HepG2 (cell line): ENCODE results near the gene XXYLT1. TPM values are rescaled to one million over a fixed set of nuclear protein-coding genes. Genes with fewer than 3 reads are reported as not detected.
A peak's percentile ranks its signal among the peaks of the same experiment; 100 is the strongest.

Source experiments
- BCL6 ChIP-seq: IDR thresholded peaks from 2 replicates; pipeline ENCODE4 v1.6.1; 2016; ENCODE audit warnings: missing genetic modification reagents, missing compliant biosample characterization
- CBFB ChIP-seq: sonication (generic); formaldehyde crosslinking; IDR thresholded peaks from 2 replicates; pipeline ENCODE4 v1.4.0; 2020; ENCODE audit warnings: missing genetic modification reagents
- CREB1 ChIP-seq, 2 experiments: fragments of 450-650 bp in 1 of 2; IDR thresholded peaks; 2 replicates each; pipeline ENCODE4 v1.6.1; 2016 to 2017; ENCODE audit warnings: control low read depth in 1 of 2, mild to moderate bottlenecking in 1 of 2, missing compliant biosample characterization in 1 of 2, missing genetic modification characterization in 1 of 2
- FOXA1 ChIP-seq, 2 experiments: fragments of 450-650 bp in 1 of 2; sonication (generic) in 1 of 2; formaldehyde crosslinking in 1 of 2; IDR thresholded peaks; 2 replicates each; pipeline versions ENCODE4 v1.4.0 to v1.6.1; 2016 to 2020; ENCODE audit warnings: missing genetic modification reagents in 1 of 2
- FOXK2 ChIP-seq: fragments of 450-650 bp; IDR thresholded peaks from 2 replicates; pipeline ENCODE4 v1.6.1; 2016
- GMEB1 ChIP-seq: sonication (generic); formaldehyde crosslinking; IDR thresholded peaks from 2 replicates; pipeline ENCODE4 v1.5.1; 2020; ENCODE audit warnings: missing genetic modification reagents, mild to moderate bottlenecking, borderline replicate concordance
- HDAC2 ChIP-seq: sonication (generic); formaldehyde crosslinking; IDR thresholded peaks from 2 replicates; pipeline ENCODE4 v1.4.0; 2020; ENCODE audit warnings: missing genetic modification reagents
- HOXA3 ChIP-seq: sonication (generic); formaldehyde crosslinking; IDR thresholded peaks from 2 replicates; pipeline ENCODE4 v1.5.0; 2020; ENCODE audit warnings: missing genetic modification reagents
- MXD3 ChIP-seq: IDR thresholded peaks from 2 replicates; pipeline ENCODE4 v1.6.1; 2016; ENCODE audit warnings: mild to moderate bottlenecking, missing biosample characterization, missing genetic modification reagents
- NFIB ChIP-seq: sonication (generic); formaldehyde crosslinking; IDR thresholded peaks from 2 replicates; pipeline ENCODE4 v1.9.0; 2021; ENCODE audit warnings: missing genetic modification reagents, mild to moderate bottlenecking, borderline replicate concordance
- NFRKB ChIP-seq: fragments of 450-650 bp; IDR thresholded peaks from 2 replicates; pipeline ENCODE4 v1.6.1; 2017
- NR2F2 ChIP-seq: IDR thresholded peaks from 2 replicates; pipeline ENCODE4 v1.6.1; 2012; ENCODE audit warnings: low read depth, inconsistent platforms, borderline replicate concordance
- POGK ChIP-seq: sonication (generic); formaldehyde crosslinking; conservative IDR thresholded peaks from 2 replicates; pipeline ENCODE4 v1.8.0; 2022; ENCODE audit warnings: mild to moderate bottlenecking, moderate library complexity, missing genetic modification reagents
- REPIN1 ChIP-seq: sonication (generic); formaldehyde crosslinking; IDR thresholded peaks from 2 replicates; pipeline ENCODE4 v1.8.0; 2022; ENCODE audit warnings: missing genetic modification reagents, low read depth, mild to moderate bottlenecking, borderline replicate concordance
- TCF7 ChIP-seq: sonication (generic); IDR thresholded peaks from 2 replicates; pipeline ENCODE4 v1.6.1; 2016; ENCODE audit warnings: antibody characterized with exemption, low read depth
- TFDP2 ChIP-seq: sonication (generic); formaldehyde crosslinking; IDR thresholded peaks from 2 replicates; pipeline ENCODE4 v1.4.0; 2020; ENCODE audit warnings: missing genetic modification reagents
- TOPORS ChIP-seq: sonication (generic); formaldehyde crosslinking; IDR thresholded peaks from 2 replicates; pipeline ENCODE4 v1.8.0; 2023; ENCODE audit warnings: mild to moderate bottlenecking, missing genetic modification reagents
- TRIM24 ChIP-seq: sonication (generic); formaldehyde crosslinking; IDR thresholded peaks from 2 replicates; pipeline ENCODE4 v1.8.0; 2022; ENCODE audit warnings: mild to moderate bottlenecking, missing genetic modification reagents
- ZNF350 ChIP-seq: sonication (generic); formaldehyde crosslinking; IDR thresholded peaks from 2 replicates; pipeline ENCODE4 v1.4.0; 2020; ENCODE audit warnings: mild to moderate bottlenecking, low read depth, missing genetic modification reagents, borderline replicate concordance
- ZNF569 ChIP-seq: sonication (generic); formaldehyde crosslinking; IDR thresholded peaks from 2 replicates; pipeline ENCODE4 v1.5.0; 2020; ENCODE audit warnings: mild to moderate bottlenecking, missing genetic modification reagents, moderate library complexity, borderline replicate concordance
- ZNF614 ChIP-seq: IDR thresholded peaks from 2 replicates; pipeline ENCODE4 v1.6.1; 2018; ENCODE audit warnings: missing biosample characterization, missing genetic modification reagents, inconsistent platforms, borderline replicate concordance
- ZNF616 ChIP-seq: sonication (generic); formaldehyde crosslinking; IDR thresholded peaks from 2 replicates; pipeline ENCODE4 v1.5.0; 2020; ENCODE audit warnings: low read depth, mild to moderate bottlenecking, missing genetic modification reagents
- ZNF639 ChIP-seq: conservative IDR thresholded peaks from 2 replicates; pipeline ENCODE4 v1.6.1; 2018; ENCODE audit warnings: missing genetic modification reagents
- ZNF766 ChIP-seq: sonication (generic); formaldehyde crosslinking; IDR thresholded peaks from 2 replicates; pipeline ENCODE4 v1.5.0; 2020; ENCODE audit warnings: missing genetic modification reagents, borderline replicate concordance
- ZSCAN12 ChIP-seq: sonication (generic); formaldehyde crosslinking; IDR thresholded peaks from 2 replicates; pipeline ENCODE4 v1.9.0; 2021; ENCODE audit warnings: mild to moderate bottlenecking, missing genetic modification reagents
- polyA plus RNA-seq, 8 experiments: library from polyadenylated mRNA; depleted of rRNA in 3 of 8; stranded (reverse) in 7 of 8; unstranded in 1 of 8; fragments of >200 nt; fragmentation: Illumina TruSeq in 4 of 8; extraction: Trizol in 4 of 8; gene quantifications; 2 replicates each; pipeline versions ENCODE4 v1.2.1 to v1.2.3, GENCODE V29; 2011 to 2016; ENCODE audit warnings: low read depth in 4 of 8, missing spikeins in 1 of 8, mixed read lengths in 1 of 8; ENCODE audit not compliant: insufficient read depth in 1 of 8
- total RNA-seq, 5 experiments: library from RNA; depleted of rRNA; stranded (reverse); fragments of >200 nt; fragmentation: Illumina TruSeq; extraction: Trizol; gene quantifications; 2 replicates each; pipeline ENCODE4 v1.2.3, GENCODE V29; 2016; ENCODE audit warnings: low read depth in 1 of 5

Gene XXYLT1
- total and polyA plus RNA-seq, 2 of the 13 experiments (the other 11 are each of a cell fraction or from before 2014, with no cell fraction given) = 17.7 to 19.0 TPM

- TF ChIP-seq NR2F2 (peak; percentile 70; the same call in 1 of the 2 replicates), FOXK2 (0 out of 2 replicates have a peak, but pooled peaks have one; percentile 45), MXD3 (CRISPR knock-in tag) (no peak), CREB1 (IDR thresholded peaks at IDR 0.05) (0 out of 2 replicates have a peak, but pooled peaks have one; percentile 56), CREB1 (CRISPR knock-in tag; IDR thresholded peaks at IDR 0.05) (no peak; the same call in 1 of the 2 replicates), NFIB (no peak), TOPORS (no peak), POGK (CRISPR knock-in tag) (0 out of 2 replicates have a peak, but pooled peaks have one; percentile 20), ZNF766 (CRISPR knock-in tag) (no peak), BCL6 (CRISPR knock-in tag) (peak; percentile 99), TCF7 (peak; percentile 87), ZNF616 (CRISPR knock-in tag) (no peak), TRIM24 (CRISPR knock-in tag) (peak; percentile 62; the same call in 1 of the 2 replicates), FOXA1 (IDR thresholded peaks at IDR 0.05) (peak; percentile 59; the same call in 1 of the 2 replicates), FOXA1 (CRISPR knock-in tag; IDR thresholded peaks at IDR 0.05) (peak; percentile 94), TFDP2 (CRISPR knock-in tag) (peak; percentile 54; the same call in 1 of the 2 replicates), CBFB (CRISPR knock-in tag) (0 out of 2 replicates have a peak, but pooled peaks have one; percentile 65), ZNF614 (CRISPR knock-in tag) (peak; percentile 79; the same call in 1 of the 2 replicates), HOXA3 (CRISPR knock-in tag) (peak; percentile 90), ZNF350 (CRISPR knock-in tag) (0 out of 2 replicates have a peak, but pooled peaks have one; percentile 25), ZNF639 (CRISPR knock-in tag) (no peak), NFRKB (no peak), REPIN1 (peak; percentile 86), GMEB1 (CRISPR knock-in tag) (peak; percentile 49; the same call in 1 of the 2 replicates), ZSCAN12 (CRISPR knock-in tag) (no peak), HDAC2 (CRISPR knock-in tag) (peak; percentile 96), ZNF569 (0 out of 2 replicates have a peak, but pooled peaks have one; percentile 29)
Observed at GRCh38 chr3:195105389-195105788, 165.6 kb downstream of the XXYLT1 start (continued).
